NCI-H2196 treated with DMSO at 0.1 percent for 48 hours (cell line): Measurements from ENCODE around the gene ATG16L1.

Source experiments
- DNase-seq: peaks from one replicate; lab custom pipeline; 2025; ENCODE audit not compliant: unreplicated experiment; lab: John Stamatoyannopoulos, UW

Gene ATG16L1

DNA sequence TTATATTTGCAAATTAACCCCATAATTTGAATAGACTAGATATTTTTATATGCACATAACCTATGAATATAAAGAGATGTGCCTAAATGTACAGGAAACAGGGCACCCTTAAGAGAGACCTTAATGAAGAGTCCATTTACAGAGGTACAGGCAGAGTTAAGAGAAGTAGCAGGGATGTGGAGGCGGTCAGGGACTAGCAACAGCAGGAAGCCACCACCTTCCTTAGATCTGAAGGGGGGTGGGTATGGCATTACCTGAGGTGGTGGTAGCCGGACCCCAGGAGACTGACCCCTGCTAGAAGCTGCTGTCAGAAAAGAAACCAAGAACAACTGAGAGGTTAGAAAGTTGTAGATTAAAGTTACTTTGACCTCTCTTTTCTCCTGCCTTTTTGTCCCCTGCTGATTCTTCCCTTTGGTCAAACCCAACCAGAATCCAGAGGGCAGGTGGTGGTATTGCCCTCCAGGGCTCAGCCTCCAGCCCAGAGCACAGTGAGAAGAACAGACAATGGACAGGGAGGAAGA is 24.9 kb upstream of the ATG16L1 start:
- DNase-seq = no peak

DNA sequence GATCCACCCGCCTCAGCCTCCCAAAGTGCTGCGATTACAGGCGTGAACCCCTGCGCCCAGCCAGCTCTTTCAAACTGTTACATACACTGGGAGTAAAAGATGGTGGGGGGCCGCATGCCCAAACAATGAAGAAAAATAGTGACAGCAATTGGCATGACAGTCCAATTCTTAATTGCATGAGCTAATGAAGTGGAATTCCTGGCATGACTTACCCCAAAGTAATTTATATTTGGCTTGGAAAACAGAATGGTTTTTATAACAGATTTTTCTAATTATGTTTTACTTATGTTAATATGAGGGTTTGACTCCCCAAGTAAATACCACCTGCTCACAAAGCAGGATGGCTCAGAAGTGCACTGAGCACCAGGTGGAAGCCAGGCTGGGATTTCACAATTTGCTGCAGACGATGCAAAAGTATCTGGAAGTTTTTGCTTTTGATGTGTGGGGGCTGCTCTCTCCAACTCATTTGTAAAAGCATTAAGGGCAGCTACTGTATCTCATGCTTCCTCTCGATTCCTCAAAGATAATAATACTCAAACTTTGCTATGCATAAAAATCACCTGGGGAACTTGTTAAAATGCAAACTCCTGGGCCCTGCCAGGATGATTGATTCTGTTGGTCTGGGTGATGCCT is 24.0 kb upstream of the ATG16L1 start:
- no peak for DNase-seq

DNA sequence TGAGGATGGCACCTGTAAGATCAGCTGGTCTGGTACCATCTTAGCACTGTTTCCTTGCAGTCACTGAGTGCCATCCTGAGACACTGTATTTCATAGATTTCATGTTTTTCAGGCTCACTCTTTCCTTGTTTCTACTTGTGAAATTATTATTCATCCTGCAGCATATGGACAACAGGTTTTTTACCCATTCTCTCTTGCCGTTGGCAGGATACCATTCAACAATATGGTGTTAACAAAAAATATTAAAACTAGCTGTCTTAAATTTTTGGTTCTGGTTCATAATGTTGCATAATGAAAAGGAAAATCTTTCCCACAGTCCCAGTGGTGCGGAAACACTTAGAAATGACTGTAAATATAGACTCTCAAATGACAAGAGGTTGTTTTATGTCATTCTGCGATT is 23.1 kb upstream of the ATG16L1 start:
- no peak for DNase-seq

- no peak for DNase-seq
Measured at GRCh38 chr2:233233618-233234230, 17.7 kb upstream of the ATG16L1 start.

GRCh38 chr2:233234264-233234663 is 17.2 kb upstream of the ATG16L1 start:
- no peak for DNase-seq

DNA sequence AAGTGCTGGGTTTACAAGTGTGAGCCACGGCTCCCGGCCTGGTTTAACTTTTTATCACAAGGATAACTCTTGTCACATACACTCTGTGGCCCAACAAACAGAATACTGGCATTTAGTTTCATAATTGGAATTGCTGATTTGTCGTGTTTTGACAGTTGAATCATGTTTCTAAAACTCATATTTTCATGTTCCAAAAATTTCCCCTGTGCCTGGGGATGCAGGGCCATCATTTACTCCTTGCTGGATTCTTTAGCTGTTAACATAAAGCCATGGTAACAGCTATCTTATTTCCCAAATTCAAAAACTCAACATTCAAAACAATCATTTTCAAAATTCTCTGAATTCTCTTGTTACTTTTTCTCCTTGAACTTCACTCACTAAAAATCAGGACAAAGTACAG is 16.5 kb upstream of the ATG16L1 start:
- DNase-seq = no peak

DNA sequence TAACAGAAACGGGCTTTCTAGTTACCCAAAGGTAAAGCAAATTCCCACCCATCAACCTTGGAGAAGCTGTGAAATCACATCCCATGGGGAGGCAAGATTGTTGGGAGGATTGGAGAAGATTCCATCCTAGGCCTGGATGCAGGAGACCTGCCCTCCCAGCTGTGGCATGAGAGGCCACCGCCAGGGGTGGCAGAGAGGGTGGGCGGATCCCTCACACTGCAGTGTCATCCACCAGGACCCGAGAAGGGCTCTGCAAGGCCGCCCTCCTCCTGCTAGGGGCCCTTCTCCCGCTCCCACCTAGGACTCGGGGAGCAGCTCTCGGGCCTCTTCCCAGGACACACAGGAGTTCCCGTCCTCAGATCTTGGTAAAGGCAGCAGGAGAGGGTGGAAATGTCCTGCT is 15.5 kb upstream of the ATG16L1 start:
- no peak for DNase-seq

GRCh38 chr2:233236820-233237589 is 14.5 kb upstream of the ATG16L1 start:
- no peak for DNase-seq

DNA sequence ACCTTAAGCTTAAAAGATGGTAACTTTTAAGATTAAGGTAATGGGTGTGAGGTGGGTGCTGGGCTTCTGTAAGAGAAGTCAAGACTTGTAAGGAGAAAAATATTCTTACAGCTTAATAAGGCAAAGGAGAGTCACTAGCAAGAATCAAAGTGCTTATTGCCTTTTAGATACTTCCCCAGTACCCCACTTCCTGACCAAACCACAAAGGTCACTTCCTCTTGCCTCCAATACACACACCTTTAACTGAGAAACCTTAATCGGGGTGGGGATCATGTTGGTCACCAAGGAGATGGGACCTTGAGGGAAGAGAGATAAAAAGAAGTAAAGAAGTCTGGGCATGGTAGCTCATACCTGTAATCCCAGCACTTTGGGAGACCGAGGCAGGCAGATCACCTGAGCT is 10.6 kb upstream of the ATG16L1 start:
- DNase-seq = no peak

- no peak for DNase-seq
Measured at GRCh38 chr2:233241803-233242202, 9.7 kb upstream of the ATG16L1 start.

DNA sequence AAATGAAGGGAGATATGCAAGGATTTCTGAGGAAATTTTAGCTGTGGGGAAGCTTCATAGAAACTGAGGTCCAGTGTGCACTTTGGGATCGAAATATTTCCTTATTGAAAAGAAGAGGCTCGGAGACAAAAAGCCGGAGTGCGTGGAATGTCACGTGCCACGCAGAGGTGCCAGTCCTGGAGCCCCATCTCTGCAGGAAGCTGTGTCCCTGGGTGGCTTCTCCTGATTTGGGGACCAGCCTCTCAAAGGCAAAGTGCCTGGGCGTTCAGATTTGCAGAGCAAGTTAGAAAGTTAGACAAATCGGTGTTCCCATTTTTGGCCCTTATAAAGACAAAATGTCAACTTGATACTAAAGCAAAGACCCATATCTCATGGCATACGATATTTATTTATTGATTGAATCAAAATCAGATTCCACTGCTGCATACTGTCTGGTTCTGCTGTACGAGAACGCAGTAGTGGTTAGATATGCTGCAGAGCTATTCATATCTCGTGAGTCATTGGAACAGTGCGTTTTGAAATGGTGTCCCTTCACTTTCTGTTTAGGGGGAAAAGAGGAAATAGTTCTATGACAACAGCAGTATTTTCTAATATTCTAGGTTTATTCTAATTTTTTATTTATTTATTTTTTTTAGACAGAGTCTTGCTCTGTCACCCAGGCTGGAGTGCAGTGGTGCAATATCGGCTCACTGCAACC is 9.1 kb upstream of the ATG16L1 start:
- DNase-seq = no peak

DNA sequence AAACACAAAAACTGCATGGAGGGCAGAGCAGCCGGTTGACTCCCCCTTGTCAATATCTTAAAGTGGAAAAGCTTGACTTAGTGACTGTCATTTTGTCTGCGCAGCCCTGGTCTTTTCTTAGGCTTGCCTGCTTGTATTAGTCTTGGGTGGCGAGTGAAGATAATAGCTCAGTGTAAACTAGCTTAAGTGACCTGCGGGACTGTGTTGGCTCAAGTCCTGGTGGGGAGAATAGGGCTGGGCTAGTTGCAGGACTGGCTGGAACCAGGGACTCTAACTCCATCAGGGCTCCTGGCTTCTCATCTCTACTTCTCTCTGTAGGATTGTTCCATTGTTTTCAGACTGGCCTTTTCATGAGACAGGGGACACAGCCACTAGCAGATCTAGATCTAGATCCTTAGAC is 8.1 kb upstream of the ATG16L1 start:
- no peak for DNase-seq

DNA sequence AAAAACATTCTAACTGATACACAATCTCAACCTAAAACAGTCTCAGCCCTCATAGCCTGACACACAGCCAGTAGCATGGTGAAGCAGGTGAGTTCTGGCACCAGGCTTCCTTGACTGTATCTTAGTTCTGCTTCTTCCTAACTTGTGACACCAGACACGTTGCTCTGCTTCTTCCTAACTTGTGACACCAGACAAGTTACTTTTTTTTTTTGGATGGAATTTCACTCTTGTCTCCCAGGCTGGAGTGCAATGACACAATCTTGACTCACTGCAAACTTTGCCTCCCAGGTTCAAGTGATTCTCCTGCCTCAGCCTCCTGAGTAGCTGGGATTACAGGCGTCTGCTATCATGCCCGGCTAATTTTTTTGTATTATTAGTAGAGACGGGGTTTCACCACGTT is 6.7 kb upstream of the ATG16L1 start:
- no peak for DNase-seq

- DNase-seq = no peak
Measured at GRCh38 chr2:233245406-233245805, 6.1 kb upstream of the ATG16L1 start.

GRCh38 chr2:233247116-233247515 is 4.4 kb upstream of the ATG16L1 start:
- no peak for DNase-seq

- no peak for DNase-seq
Measured at GRCh38 chr2:233247744-233248143, 3.7 kb upstream of the ATG16L1 start.

- no peak for DNase-seq
Measured at GRCh38 chr2:233248999-233249398, 2.5 kb upstream of the ATG16L1 start.

- no peak for DNase-seq
Measured at GRCh38 chr2:233250568-233250967, 905 bp upstream of the ATG16L1 start.

GRCh38 chr2:233250985-233251305 is 528 bp upstream of the ATG16L1 start:
- DNase-seq = no peak

DNA sequence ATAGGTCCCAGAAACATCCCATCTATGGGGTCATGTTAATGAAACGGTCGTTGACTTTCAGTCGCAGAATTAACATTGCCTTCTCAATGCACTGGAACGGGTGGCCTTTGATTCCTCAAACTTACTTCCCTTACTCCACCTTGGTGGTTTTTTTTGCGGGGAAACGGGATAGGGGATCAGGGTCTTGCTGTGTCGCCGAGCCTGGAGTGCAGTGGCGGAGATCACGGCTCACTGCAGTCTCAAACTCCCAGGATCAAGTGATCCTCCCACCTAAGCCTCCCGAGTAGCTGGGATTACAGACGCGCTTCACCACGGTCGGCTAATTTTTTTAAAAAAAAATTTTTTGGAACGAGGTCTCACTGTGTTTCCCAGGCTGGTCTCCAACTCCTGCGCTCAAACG is 754 bp downstream of the ATG16L1 start:
- DNase-seq = no peak

- no peak for DNase-seq
Measured at GRCh38 chr2:233255151-233255550, 3.7 kb downstream of the ATG16L1 start.

DNA sequence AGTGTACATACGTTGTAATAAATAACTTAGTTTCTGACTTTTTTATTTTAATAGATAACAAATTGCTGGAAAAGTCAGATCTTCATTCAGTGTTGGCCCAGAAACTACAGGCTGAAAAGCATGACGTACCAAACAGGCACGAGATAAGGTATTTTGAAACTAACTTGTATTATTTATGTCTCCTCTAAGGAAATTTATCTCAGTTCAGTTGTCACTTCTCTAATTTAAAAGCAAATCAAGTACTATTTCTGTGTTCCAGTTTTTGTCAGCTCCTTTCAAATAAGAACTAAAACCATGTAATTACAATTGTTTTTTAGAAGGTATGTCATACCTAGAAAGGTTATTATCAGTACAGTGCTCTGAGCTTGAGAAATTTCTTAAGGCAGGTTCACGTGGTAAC is 4.6 kb downstream of the ATG16L1 start:
- no peak for DNase-seq
